Hepatocyte (in vitro differentiated cells): ENCODE data around the gene CDC42EP1.

Source experiments
- CTCF ChIP-seq: fragments of 200-600 bp; sonication (generic); IDR thresholded peaks from 2 replicates; pipeline ENCODE4 v1.5.1; 2016; ENCODE audit warnings: antibody characterized with exemption, mild to moderate bottlenecking; ENCODE audit not compliant: poor library complexity
- EZH2 ChIP-seq: fragments of 200-600 bp; sonication (generic); IDR thresholded peaks from 2 replicates; pipeline ENCODE4 v1.6.1; 2016; ENCODE audit warnings: antibody characterized with exemption, mild to moderate bottlenecking, borderline replicate concordance

- no peak for TF ChIP-seq CTCF
- no peak for TF ChIP-seq EZH2
These were observed 45.7 kb upstream of the CDC42EP1 start for GRCh38 chr22:37514526-37515051.
